HCT116 (cell line): ENCODE results near the gene GRB10. TPM values are rescaled to one million over a fixed set of nuclear protein-coding genes. Genes with fewer than 3 reads are reported as not detected.

Experiments
- ATAC-seq: fragments of 200-7000 bp; cut with Tn5 transposase; 2 replicates; pipeline ENCODE4 v1.9.1; 2020; ENCODE audit warnings: mild to moderate bottlenecking, moderate library complexity
- BruUV-seq: library from RNA; stranded (reverse); fragments of 400-500 nt; replicated peaks from 2 replicates; lab custom pipeline; 2021; lab: Mats Ljungman, UMichigan
- CTCF ChIA-PET: fragments of 300-600 bp; sonication (Branson Sonifier 250); formaldehyde crosslinking; loops from one replicate; lab custom pipeline; 2021; ENCODE audit warnings: antibody characterized with exemption; lab: Charles Lee
- POLR2A ChIA-PET: fragments of 300-600, 350-600 bp; sonication (Branson Sonifier 250); formaldehyde crosslinking; loops from one replicate; lab custom pipeline; 2021; ENCODE audit warnings: antibody characterized with exemption; lab: Charles Lee
- RAD21 ChIA-PET, 2 experiments: fragments of 300-600 bp; sonication (Branson Sonifier 250); formaldehyde crosslinking; loops; one replicate each; lab custom pipeline; 2023; ENCODE audit warnings: low total read pairs in 2 of 2; ENCODE audit not compliant: uncharacterized antibody in 2 of 2, unreplicated experiment in 2 of 2, low non-redundant PET in 1 of 2; lab: Charles Lee
- DNase-seq: peaks from one replicate; pipeline ENCODE4 v3.0.0-alpha.2; 2010; ENCODE audit warnings: low read depth, low spot score
- H2AFZ ChIP-seq: fragments of 200-600 bp; shearing (Covaris generic), sonication (generic); 2 replicates; pipeline ENCODE4 v1.6.1; 2017; ENCODE audit warnings: low read depth, mixed run types, mixed read lengths, antibody characterized with exemption, low read length; ENCODE audit not compliant: poor library complexity, severe bottlenecking
- H3K27ac ChIP-seq: 2 replicates; pipeline ENCODE4 v1.5.1; 2012; ENCODE audit warnings: low read depth, low read length
- H3K27me3 ChIP-seq: fragments of 200-600 bp; sonication (generic); 2 replicates; pipeline ENCODE4 v1.6.1; 2016; ENCODE audit warnings: mixed run types, low read length, mixed read lengths; ENCODE audit not compliant: insufficient read depth
- H3K36me3 ChIP-seq, 2 experiments: fragments of 200-500 bp in 1 of 2; fragments of 200-600 bp in 1 of 2; sonication (Bioruptor generic) in 1 of 2; sonication (generic) in 1 of 2; 2 replicates each; pipeline versions ENCODE4 v1.5.1 to v1.6.1; 2014 to 2016; ENCODE audit warnings: low read length in 2 of 2, inconsistent platforms in 1 of 2, mixed read lengths in 1 of 2, mixed run types in 1 of 2; ENCODE audit not compliant: insufficient read depth in 2 of 2, control insufficient read depth in 1 of 2
- H3K4me1 ChIP-seq, 2 experiments: fragments of 200-600 bp in 1 of 2; sonication (generic) in 1 of 2; 2 replicates each; pipeline versions ENCODE4 v1.5.1 to v1.6.1; 2012 to 2017; ENCODE audit warnings: low read length in 2 of 2, inconsistent platforms in 1 of 2, mild to moderate bottlenecking in 1 of 2, mixed read lengths in 1 of 2, mixed run types in 1 of 2, moderate library complexity in 1 of 2; ENCODE audit not compliant: insufficient read depth in 2 of 2, control insufficient read depth in 1 of 2
- H3K4me2 ChIP-seq: fragments of 200-600 bp; sonication (generic); 2 replicates; pipeline ENCODE4 v1.6.1; 2017; ENCODE audit warnings: mixed run types, low read length, mixed read lengths
- H3K4me3 ChIP-seq, 2 experiments: fragments of 200-600 bp in 1 of 2; sonication (generic) in 1 of 2; replicated peaks in 1 of 2; 2 replicates each; pipeline ENCODE4 v1.5.1; 2011 to 2016; ENCODE audit warnings: low read length in 2 of 2, control low read depth in 1 of 2, low read depth in 1 of 2, mild to moderate bottlenecking in 1 of 2, mixed read lengths in 1 of 2, mixed run types in 1 of 2
- H3K79me2 ChIP-seq: fragments of 200-600 bp; sonication (generic); 2 replicates; pipeline ENCODE4 v1.6.1; 2017; ENCODE audit warnings: mild to moderate bottlenecking, mixed run types, low read length, moderate library complexity, mixed read lengths; ENCODE audit not compliant: insufficient read depth
- H3K9ac ChIP-seq: fragments of 200-600 bp; sonication (generic); 2 replicates; pipeline ENCODE4 v1.6.1; 2016; ENCODE audit warnings: low read length, mixed read lengths
- H3K9me2 ChIP-seq: fragments of 200-600 bp; sonication (generic), shearing (Covaris generic); 2 replicates; pipeline ENCODE4 v1.6.1; 2017; ENCODE audit warnings: mixed run types, mild to moderate bottlenecking, moderate library complexity; ENCODE audit not compliant: insufficient read depth
- H3K9me3 ChIP-seq, 2 experiments: fragments of 200-500 bp in 1 of 2; fragments of 200-600 bp in 1 of 2; sonication (Bioruptor generic) in 1 of 2; sonication (generic) in 1 of 2; 2 replicates each; pipeline ENCODE4 v1.6.1; 2014 to 2017; ENCODE audit warnings: low read length in 2 of 2, mixed read lengths in 2 of 2, inconsistent platforms in 1 of 2, low read depth in 1 of 2, mild to moderate bottlenecking in 1 of 2, mixed run types in 1 of 2, moderate library complexity in 1 of 2; ENCODE audit not compliant: control insufficient read depth in 1 of 2, insufficient read depth in 1 of 2
- H4K20me1 ChIP-seq: fragments of 200-600 bp; sonication (generic), shearing (Covaris generic); 2 replicates; pipeline ENCODE4 v1.6.1; 2017; ENCODE audit warnings: mixed run types, mild to moderate bottlenecking, moderate library complexity; ENCODE audit not compliant: insufficient read depth
- CBX3 ChIP-seq: IDR thresholded peaks from 2 replicates; pipeline ENCODE4 v1.6.1; 2012; ENCODE audit warnings: low read depth
- CEBPB ChIP-seq: IDR thresholded peaks from 2 replicates; pipeline ENCODE4 v1.6.1; 2012; ENCODE audit warnings: low read depth
- EGR1 ChIP-seq: IDR thresholded peaks from 2 replicates; pipeline ENCODE4 v1.6.1; 2012; ENCODE audit warnings: low read depth
- ELF1 ChIP-seq: IDR thresholded peaks from 2 replicates; pipeline ENCODE4 v1.6.1; 2012; ENCODE audit warnings: low read depth, borderline replicate concordance
- EZH2 ChIP-seq: fragments of 200-600 bp; sonication (generic); IDR thresholded peaks from 2 replicates; pipeline ENCODE4 v1.6.1; 2017; ENCODE audit warnings: antibody characterized with exemption, mixed run types
- EZH2phosphoT487 ChIP-seq: fragments of 200-600 bp; IDR thresholded peaks from 2 replicates; pipeline ENCODE4 v1.6.1; 2018; ENCODE audit warnings: antibody characterized with exemption, borderline replicate concordance
- JUND ChIP-seq: IDR thresholded peaks from 2 replicates; pipeline ENCODE4 v1.6.1; 2012
- POLR2A ChIP-seq: IDR thresholded peaks from 2 replicates; pipeline ENCODE4 v1.7.0; 2011; ENCODE audit warnings: borderline replicate concordance; ENCODE audit not compliant: insufficient read depth, insufficient read length; ENCODE audit errors: extremely low read depth
- POLR2AphosphoS5 ChIP-seq: IDR thresholded peaks from 2 replicates; pipeline ENCODE4 v1.6.1; 2011; ENCODE audit warnings: mild to moderate bottlenecking, low read depth, low read length, moderate library complexity
- SIN3A ChIP-seq: IDR thresholded peaks from 2 replicates; pipeline ENCODE4 v1.6.1; 2012; ENCODE audit warnings: low read depth
- SP1 ChIP-seq: IDR thresholded peaks from 2 replicates; pipeline ENCODE4 v1.6.1; 2012; ENCODE audit warnings: low read depth
- SRF ChIP-seq: IDR thresholded peaks from 2 replicates; pipeline ENCODE4 v1.6.1; 2012; ENCODE audit warnings: low read depth
- TCF7L2 ChIP-seq: IDR thresholded peaks from 2 replicates; pipeline ENCODE4 v1.7.0; 2011; ENCODE audit warnings: borderline replicate concordance, inconsistent platforms; ENCODE audit not compliant: insufficient read depth, insufficient read length; ENCODE audit errors: extremely low read depth
- YY1 ChIP-seq: IDR thresholded peaks from 2 replicates; pipeline ENCODE4 v1.6.1; 2011; ENCODE audit warnings: low read length, low read depth, moderate library complexity, mild to moderate bottlenecking; ENCODE audit not compliant: insufficient replicate concordance; ENCODE audit errors: extremely low read depth
- ZFX ChIP-seq: fragments of 450-650 bp; IDR thresholded peaks from 2 replicates; pipeline ENCODE4 v1.6.1; 2017
- ZNF274 ChIP-seq: fragments of 200-500 bp; sonication (Bioruptor generic); IDR thresholded peaks from 2 replicates; pipeline ENCODE4 v1.6.1; 2014; ENCODE audit warnings: mild to moderate bottlenecking, low read depth, low read length, inconsistent platforms
- intact Hi-C: fragments of 100-400 bp; cut with micrococcal nuclease; formaldehyde crosslinking; loops from 2 replicates; pipeline ENCODE4 v1.10.0; 2022
- total RNA-seq: library from RNA; stranded (reverse); gene quantifications from one replicate; pipeline ENCODE4 v1.2.1, GENCODE V29; 2021; ENCODE audit not compliant: unreplicated experiment
- TF ChIP-seq, protein P1 (sequence below), 3 experiments: fragments of 200-600 bp in 1 of 3; sonication (generic) in 1 of 3; IDR thresholded peaks in 2 of 3; conservative IDR thresholded peaks in 1 of 3; 2 replicates each; pipeline ENCODE4 v1.5.1; 2012 to 2017; ENCODE audit warnings: low read depth in 2 of 3, low read length in 2 of 3, antibody characterized with exemption in 1 of 3, borderline replicate concordance in 1 of 3, control low read depth in 1 of 3, mild to moderate bottlenecking in 1 of 3, mixed read lengths in 1 of 3, mixed run types in 1 of 3, moderate library complexity in 1 of 3; ENCODE audit not compliant: insufficient read depth in 1 of 3
- TF ChIP-seq, protein P2 (sequence below): IDR thresholded peaks from 2 replicates; pipeline ENCODE4 v1.6.1; 2012
- TF ChIP-seq, protein P3 (sequence below): IDR thresholded peaks from 2 replicates; pipeline ENCODE4 v1.6.1; 2012
- TF ChIP-seq, protein P4 (sequence below): IDR thresholded peaks from 2 replicates; pipeline ENCODE4 v1.6.1; 2012; ENCODE audit warnings: low read depth

The GRB10 gene
- total RNA-seq, 1 experiment from 2014 or later: 37.3 TPM

DNA sequence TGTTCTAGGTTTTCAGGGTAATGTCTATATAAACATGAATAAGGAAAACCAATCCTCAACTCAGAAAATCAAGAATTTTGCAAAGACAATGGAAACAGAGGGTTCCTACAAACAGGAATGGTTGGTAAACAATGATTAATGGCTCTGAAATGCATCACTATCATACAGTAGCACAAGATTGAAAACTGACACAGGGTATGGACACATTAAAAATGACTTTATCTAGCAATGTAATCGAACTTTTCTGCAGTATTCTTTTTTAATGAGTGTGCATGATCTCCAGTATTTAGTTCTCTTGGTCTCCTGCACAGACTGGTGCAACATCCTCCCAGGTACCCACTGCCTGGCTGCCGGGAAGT lies 15.9 kb downstream of the GRB10 start:
- Histone ChIP-seq H3K79me2 (no peaks in the 10 kb centered on the region), H3K9me3 (no peaks in the 10 kb centered on the region), H2AFZ (no peak overlapping the region), H3K4me1 (no peaks in the 10 kb centered on the region; a peak in 1 of 4 replicates), H3K4me2 (no peak overlapping the region), H3K36me3 (no peaks in the 10 kb centered on the region), H3K9ac (no peak overlapping the region), H3K9me2 (no peaks in the 10 kb centered on the region), H3K27ac (no peak overlapping the region), H3K27me3 (no peaks in the 10 kb centered on the region), H4K20me1 (no peaks in the 10 kb centered on the region), H3K4me3 (no peak overlapping the region)
- TF ChIP-seq TCF7L2: no peak
- TF ChIP-seq SP1: no peak
- no peak for TF ChIP-seq JUND
- TF ChIP-seq, protein P1, sequence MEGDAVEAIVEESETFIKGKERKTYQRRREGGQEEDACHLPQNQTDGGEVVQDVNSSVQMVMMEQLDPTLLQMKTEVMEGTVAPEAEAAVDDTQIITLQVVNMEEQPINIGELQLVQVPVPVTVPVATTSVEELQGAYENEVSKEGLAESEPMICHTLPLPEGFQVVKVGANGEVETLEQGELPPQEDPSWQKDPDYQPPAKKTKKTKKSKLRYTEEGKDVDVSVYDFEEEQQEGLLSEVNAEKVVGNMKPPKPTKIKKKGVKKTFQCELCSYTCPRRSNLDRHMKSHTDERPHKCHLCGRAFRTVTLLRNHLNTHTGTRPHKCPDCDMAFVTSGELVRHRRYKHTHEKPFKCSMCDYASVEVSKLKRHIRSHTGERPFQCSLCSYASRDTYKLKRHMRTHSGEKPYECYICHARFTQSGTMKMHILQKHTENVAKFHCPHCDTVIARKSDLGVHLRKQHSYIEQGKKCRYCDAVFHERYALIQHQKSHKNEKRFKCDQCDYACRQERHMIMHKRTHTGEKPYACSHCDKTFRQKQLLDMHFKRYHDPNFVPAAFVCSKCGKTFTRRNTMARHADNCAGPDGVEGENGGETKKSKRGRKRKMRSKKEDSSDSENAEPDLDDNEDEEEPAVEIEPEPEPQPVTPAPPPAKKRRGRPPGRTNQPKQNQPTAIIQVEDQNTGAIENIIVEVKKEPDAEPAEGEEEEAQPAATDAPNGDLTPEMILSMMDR (IDR thresholded peaks at IDR 0.05 in 2 of 3, conservative IDR thresholded peaks at IDR 0.05 in 1 of 3; ENCODE audit: borderline replicate concordance in 1 of 3, insufficient read depth in 1 of 3, low read depth in 2 of 3, low read length in 2 of 3): no peak
- no peak for TF ChIP-seq POLR2A
- no peak for TF ChIP-seq CBX3
- no peak for TF ChIP-seq SRF
- TF ChIP-seq ELF1: no peak
- TF ChIP-seq ZFX: no peak
- TF ChIP-seq CEBPB: no peak
- no peak for TF ChIP-seq EZH2
- TF ChIP-seq EZH2phosphoT487: no peak
- no peak for TF ChIP-seq EGR1
- TF ChIP-seq, protein P2, sequence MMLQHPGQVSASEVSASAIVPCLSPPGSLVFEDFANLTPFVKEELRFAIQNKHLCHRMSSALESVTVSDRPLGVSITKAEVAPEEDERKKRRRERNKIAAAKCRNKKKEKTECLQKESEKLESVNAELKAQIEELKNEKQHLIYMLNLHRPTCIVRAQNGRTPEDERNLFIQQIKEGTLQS: no peak
- TF ChIP-seq, protein P3, sequence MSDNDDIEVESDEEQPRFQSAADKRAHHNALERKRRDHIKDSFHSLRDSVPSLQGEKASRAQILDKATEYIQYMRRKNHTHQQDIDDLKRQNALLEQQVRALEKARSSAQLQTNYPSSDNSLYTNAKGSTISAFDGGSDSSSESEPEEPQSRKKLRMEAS: no peak
- no peak for TF ChIP-seq YY1
- TF ChIP-seq SIN3A: no peak
- TF ChIP-seq ZNF274: no peak
- TF ChIP-seq, protein P4, sequence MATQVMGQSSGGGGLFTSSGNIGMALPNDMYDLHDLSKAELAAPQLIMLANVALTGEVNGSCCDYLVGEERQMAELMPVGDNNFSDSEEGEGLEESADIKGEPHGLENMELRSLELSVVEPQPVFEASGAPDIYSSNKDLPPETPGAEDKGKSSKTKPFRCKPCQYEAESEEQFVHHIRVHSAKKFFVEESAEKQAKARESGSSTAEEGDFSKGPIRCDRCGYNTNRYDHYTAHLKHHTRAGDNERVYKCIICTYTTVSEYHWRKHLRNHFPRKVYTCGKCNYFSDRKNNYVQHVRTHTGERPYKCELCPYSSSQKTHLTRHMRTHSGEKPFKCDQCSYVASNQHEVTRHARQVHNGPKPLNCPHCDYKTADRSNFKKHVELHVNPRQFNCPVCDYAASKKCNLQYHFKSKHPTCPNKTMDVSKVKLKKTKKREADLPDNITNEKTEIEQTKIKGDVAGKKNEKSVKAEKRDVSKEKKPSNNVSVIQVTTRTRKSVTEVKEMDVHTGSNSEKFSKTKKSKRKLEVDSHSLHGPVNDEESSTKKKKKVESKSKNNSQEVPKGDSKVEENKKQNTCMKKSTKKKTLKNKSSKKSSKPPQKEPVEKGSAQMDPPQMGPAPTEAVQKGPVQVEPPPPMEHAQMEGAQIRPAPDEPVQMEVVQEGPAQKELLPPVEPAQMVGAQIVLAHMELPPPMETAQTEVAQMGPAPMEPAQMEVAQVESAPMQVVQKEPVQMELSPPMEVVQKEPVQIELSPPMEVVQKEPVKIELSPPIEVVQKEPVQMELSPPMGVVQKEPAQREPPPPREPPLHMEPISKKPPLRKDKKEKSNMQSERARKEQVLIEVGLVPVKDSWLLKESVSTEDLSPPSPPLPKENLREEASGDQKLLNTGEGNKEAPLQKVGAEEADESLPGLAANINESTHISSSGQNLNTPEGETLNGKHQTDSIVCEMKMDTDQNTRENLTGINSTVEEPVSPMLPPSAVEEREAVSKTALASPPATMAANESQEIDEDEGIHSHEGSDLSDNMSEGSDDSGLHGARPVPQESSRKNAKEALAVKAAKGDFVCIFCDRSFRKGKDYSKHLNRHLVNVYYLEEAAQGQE: no peak
- TF ChIP-seq POLR2AphosphoS5: no peak
- BruUV-seq: no TSS peak
- POLR2A ChIA-PET: no interaction called here
- no peak for DNase-seq
- ATAC-seq: no peak
- RAD21 ChIA-PET: no interaction called here
- intact Hi-C loops: no loop called here
- CTCF ChIA-PET: no interaction called here
